ENCODE measurements around the gene LIN28A. TPM values are rescaled to one million over a fixed set of nuclear protein-coding genes. Genes with fewer than 3 reads are reported as not detected.

The LIN28A gene
- total RNA-seq, 4 donors from 2014 or later: not detected

- Histone ChIP-seq H3K27ac (no peak overlapping the region), H3K27me3 (no peaks in the 10 kb centered on the region), H3K4me3 (no peak overlapping the region), H3K4me1 (peaks cover 0 to 7% (median 0%) of the 10 kb centered on the region in 3 donors), H3K9me3 (no peaks in the 10 kb centered on the region), H3K36me3 (peaks cover 6 to 100% (median 18%) of the 10 kb centered on the region in 3 donors)
- DNase-seq: no peak
- TF ChIP-seq POLR2A (IDR thresholded peaks at IDR 0.05): no peak
- TF ChIP-seq CTCF (IDR thresholded peaks at IDR 0.05): no peak
- 90 to 93% methylated on average over 5 of the region's 5 CpGs for WGBS, 2 donors
- intact Hi-C loops (cut with DNase I): no loop called here
These were observed 42.0 kb downstream of the LIN28A start for GRCh38 chr1:26452459-26453183.

DNA sequence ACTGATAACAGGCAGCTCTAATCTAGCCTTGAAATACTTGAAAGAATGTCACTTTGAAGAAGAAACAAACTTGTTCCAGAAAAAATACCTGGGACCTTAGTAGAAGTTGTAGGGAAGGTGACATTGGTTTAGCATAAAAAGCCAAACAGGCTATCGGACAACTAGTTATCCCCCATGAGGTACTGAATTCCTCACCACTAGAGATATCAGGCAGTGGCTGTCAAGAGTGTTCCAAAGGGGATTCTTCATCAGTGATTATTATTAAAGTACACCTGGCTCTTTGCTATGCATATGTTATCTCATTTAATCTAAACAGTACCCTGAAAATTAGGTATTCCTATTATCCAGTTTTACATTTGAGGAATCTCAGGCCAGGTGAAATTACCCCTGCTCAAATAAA is 48.5 kb downstream of the LIN28A start:
- H3K4me1 ChIP-seq: no peaks in the 10 kb centered on the region
- H3K36me3 ChIP-seq: peaks cover 1 to 100% (median 6%) of the 10 kb centered on the region in 3 donors
- no peak for TF ChIP-seq CTCF (IDR thresholded peaks at IDR 0.05)
- no peak for TF ChIP-seq POLR2A (IDR thresholded peaks at IDR 0.05)
- no peak for DNase-seq
- H3K27ac ChIP-seq: no peak overlapping the region
- no peaks in the 10 kb centered on the region for H3K27me3 ChIP-seq
- WGBS, 2 donors: 100% methylated on average over 1 of the region's 1 CpG
- no peaks in the 10 kb centered on the region for H3K9me3 ChIP-seq
- intact Hi-C loops (cut with DNase I): no loop called here
- no peak overlapping the region for H3K4me3 ChIP-seq

DNA sequence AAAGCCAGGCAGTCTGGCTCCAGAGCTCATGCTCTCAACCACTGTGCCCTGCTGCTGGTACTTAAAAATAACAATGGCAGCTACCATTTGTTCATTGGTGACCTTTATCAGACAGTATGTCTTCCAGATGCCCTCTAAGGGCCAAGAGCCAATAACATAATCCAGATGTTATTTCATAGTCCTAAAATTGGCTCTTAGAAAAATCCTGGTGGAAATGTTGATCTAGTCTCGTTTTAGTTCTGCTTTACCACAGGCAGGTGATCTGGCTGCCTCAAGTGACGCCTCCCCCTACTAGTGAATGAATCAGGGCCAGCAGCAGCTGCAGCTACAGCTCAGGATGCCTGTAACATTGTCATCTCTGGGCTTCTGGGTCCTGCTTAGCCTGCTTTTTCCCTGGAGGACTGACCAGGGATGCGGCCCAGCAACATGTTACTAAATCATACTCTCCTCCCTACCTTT is 49.0 kb downstream of the LIN28A start:
- H3K9me3 ChIP-seq: no peaks in the 10 kb centered on the region
- WGBS, 2 donors: 66% methylated on average over 3 of the region's 3 CpGs
- no peaks in the 10 kb centered on the region for H3K4me1 ChIP-seq
- peaks cover 4 to 100% (median 7%) of the 10 kb centered on the region in 3 donors for H3K36me3 ChIP-seq
- no peak for DNase-seq
- intact Hi-C loops (cut with DNase I): no loop called here
- no peak overlapping the region for H3K27ac ChIP-seq
- no peaks in the 10 kb centered on the region for H3K27me3 ChIP-seq
- TF ChIP-seq CTCF (IDR thresholded peaks at IDR 0.05): no peak
- TF ChIP-seq POLR2A (IDR thresholded peaks at IDR 0.05): no peak
- H3K4me3 ChIP-seq: no peak overlapping the region

DNA sequence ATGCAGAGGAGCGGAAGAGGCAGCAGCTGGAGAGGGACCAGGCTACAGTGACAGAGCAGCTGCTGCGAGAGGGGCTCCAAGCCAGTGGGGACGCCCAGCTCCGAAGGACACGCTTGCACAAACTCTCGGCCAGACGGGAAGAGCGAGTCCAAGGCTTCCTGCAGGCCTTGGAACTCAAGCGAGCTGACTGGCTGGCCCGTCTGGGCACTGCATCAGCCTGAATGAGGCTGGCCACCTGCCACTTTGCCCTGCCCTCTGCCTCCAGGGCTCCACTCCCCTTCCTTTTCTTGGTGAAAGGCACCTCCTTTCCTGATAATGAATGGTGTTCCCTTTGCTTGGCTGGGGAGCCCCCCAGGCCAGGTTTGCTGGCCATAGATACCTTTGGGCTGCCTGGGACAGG is 58.3 kb downstream of the LIN28A start:
- no peak for DNase-seq
- intact Hi-C loops (cut with DNase I): no loop called here
- H3K4me1 ChIP-seq: peaks cover 31 to 52% (median 42%) of the 10 kb centered on the region in 3 donors
- no peak overlapping the region for H3K4me3 ChIP-seq
- 43 to 45% methylated on average over 1 to 9 of the region's 10 CpGs for WGBS, 2 donors
- H3K27ac ChIP-seq: peak overlapping the region; percentile 61 to 99 (median 75)
- TF ChIP-seq POLR2A (IDR thresholded peaks at IDR 0.05): peak in 1 of 4 donors; percentile 25
- TF ChIP-seq CTCF (IDR thresholded peaks at IDR 0.05): no peak
- H3K36me3 ChIP-seq: peaks cover 4 to 50% (median 14%) of the 10 kb centered on the region in 3 donors
- no peaks in the 10 kb centered on the region for H3K27me3 ChIP-seq
- no peaks in the 10 kb centered on the region for H3K9me3 ChIP-seq

DNA sequence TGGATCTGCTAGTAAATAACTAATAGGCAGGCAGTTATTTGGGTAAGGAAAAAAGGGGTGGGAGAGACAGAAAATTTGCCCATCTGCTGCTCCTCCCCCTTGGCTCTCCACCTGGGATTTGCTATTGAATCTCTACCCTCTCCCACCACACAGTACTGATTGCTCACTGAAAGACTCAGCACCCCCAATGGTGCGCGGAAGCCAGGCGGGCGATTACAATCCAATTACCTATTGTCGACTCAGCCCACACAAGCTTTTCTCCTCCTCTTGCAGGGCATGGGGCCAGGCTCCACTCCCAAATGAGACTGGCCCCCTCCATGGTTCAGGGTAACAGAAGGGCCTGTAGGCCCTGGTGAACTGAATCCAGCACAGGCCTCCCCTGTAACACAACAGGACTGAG is 58.9 kb downstream of the LIN28A start:
- Histone ChIP-seq H3K27ac (peak overlapping the region; percentile 61 to 99 (median 75)), H3K9me3 (no peaks in the 10 kb centered on the region), H3K36me3 (peaks cover 0 to 50% (median 13%) of the 10 kb centered on the region in 3 donors), H3K4me1 (peaks cover 35 to 59% (median 44%) of the 10 kb centered on the region in 3 donors), H3K27me3 (no peaks in the 10 kb centered on the region), H3K4me3 (no peak overlapping the region)
- TF ChIP-seq POLR2A (IDR thresholded peaks at IDR 0.05) (no peak), CTCF (IDR thresholded peaks at IDR 0.05) (no peak)
- no peak for DNase-seq
- 57 to 75% methylated on average over 5 of the region's 5 CpGs for WGBS, 2 donors
- intact Hi-C loops (cut with DNase I): no loop called here
